Measurements from ENCODE around the gene TRPC4AP. TPM values are rescaled to one million over a fixed set of nuclear protein-coding genes. Genes with fewer than 3 reads are reported as not detected.

Gene TRPC4AP
- total RNA-seq, 1 experiment from 2014 or later = 48.6 TPM

- TF ChIP-seq CTCF (IDR thresholded peaks at IDR 0.05 in 2 of 3, conservative IDR thresholded peaks at IDR 0.05 in 1 of 3; ENCODE audit: borderline replicate concordance in 1 of 3, insufficient read depth in 1 of 3, low read depth in 2 of 3, low read length in 2 of 3) (no peak), POLR2A (IDR thresholded peaks at IDR 0.05; ENCODE audit: borderline replicate concordance, extremely low read depth, insufficient read depth, insufficient read length) (no peak), SIN3A (IDR thresholded peaks at IDR 0.05; ENCODE audit: low read depth) (no peak), SP1 (IDR thresholded peaks at IDR 0.05; ENCODE audit: low read depth) (no peak), CBX3 (IDR thresholded peaks at IDR 0.05; ENCODE audit: low read depth) (no peak), SRF (IDR thresholded peaks at IDR 0.05; ENCODE audit: low read depth) (no peak), TCF7L2 (IDR thresholded peaks at IDR 0.05; ENCODE audit: borderline replicate concordance, extremely low read depth, insufficient read depth, insufficient read length) (no peak), FOSL1 (IDR thresholded peaks at IDR 0.05; ENCODE audit: low read depth) (no peak)
- TF ChIP-seq, protein P1, sequence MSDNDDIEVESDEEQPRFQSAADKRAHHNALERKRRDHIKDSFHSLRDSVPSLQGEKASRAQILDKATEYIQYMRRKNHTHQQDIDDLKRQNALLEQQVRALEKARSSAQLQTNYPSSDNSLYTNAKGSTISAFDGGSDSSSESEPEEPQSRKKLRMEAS (IDR thresholded peaks at IDR 0.05) = no peak
These were observed 116.3 kb downstream of the TRPC4AP start (continued) for GRCh38 chr20:34976286-34976685.

DNA sequence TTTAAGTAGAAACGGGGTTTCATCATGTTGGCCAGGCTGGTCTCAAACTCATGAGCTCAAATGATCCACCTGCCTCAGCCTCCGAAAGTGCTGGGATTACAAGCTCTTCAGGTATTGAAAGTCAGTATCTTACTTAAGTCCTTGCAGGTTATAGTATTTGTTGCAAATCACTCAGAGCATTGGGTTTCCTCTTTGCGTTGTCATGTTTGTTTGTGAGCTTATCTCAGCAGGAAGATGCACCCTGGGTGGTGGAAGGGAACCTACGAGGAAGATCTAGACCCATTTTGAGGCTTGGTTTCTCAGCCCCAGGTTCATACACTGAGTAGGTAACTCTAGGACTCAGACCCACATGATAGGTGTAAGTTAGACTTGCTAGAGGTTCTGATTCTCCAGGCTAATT, 118.4 kb downstream of the TRPC4AP start:
- Histone ChIP-seq H3K79me2 (ENCODE audit: insufficient read depth, low read length) (no peaks in the 10 kb centered on the region), H3K36me3 (ENCODE audit: control insufficient read depth in 1 of 2, insufficient read depth in 2 of 2, low read length in 2 of 2) (no peaks in the 10 kb centered on the region), H4K20me1 (ENCODE audit: insufficient read depth) (no peaks in the 10 kb centered on the region), H2AFZ (ENCODE audit: low read depth, low read length, poor library complexity, severe bottlenecking) (no peak overlapping the region), H3K4me2 (ENCODE audit: low read length) (no peak overlapping the region), H3K9me3 (ENCODE audit: control insufficient read depth in 1 of 2, insufficient read depth in 1 of 2, low read depth in 1 of 2, low read length in 2 of 2) (no peaks in the 10 kb centered on the region), H3K4me3 (replicated peaks in 1 of 2; ENCODE audit: low read depth in 1 of 2, low read length in 2 of 2) (no peak overlapping the region), H3K27ac (ENCODE audit: low read depth, low read length) (no peak overlapping the region), H3K9ac (ENCODE audit: low read length) (no peak overlapping the region), H3K9me2 (ENCODE audit: insufficient read depth) (no peaks in the 10 kb centered on the region), H3K27me3 (ENCODE audit: insufficient read depth, low read length) (peaks cover 4% of the 10 kb centered on the region; the same call in 1 of the 2 replicates), H3K4me1 (ENCODE audit: control insufficient read depth in 1 of 2, insufficient read depth in 2 of 2, low read length in 2 of 2) (no peaks in the 10 kb centered on the region)
- DNase-seq (ENCODE audit: low read depth, low spot score) (no peak), ATAC-seq (no peak)
- RAD21 ChIA-PET (ENCODE audit: low non-redundant PET in 1 of 2, low total read pairs in 2 of 2, uncharacterized antibody in 2 of 2, unreplicated experiment in 2 of 2) = interaction anchor here in 1 of 2 experiments (0.7 kb wide), 1 partner anchor 323 kb away, joined by 3 read pairs; no protein-coding TSS in a partner anchor
- POLR2A ChIA-PET = no interaction called here
- no TSS peak for BruUV-seq (replicated peaks)
- CTCF ChIA-PET = interaction anchor here (1.4 kb wide), 1 partner anchor 100 kb away, joined by 3 read pairs; no protein-coding TSS in a partner anchor
- intact Hi-C loops (cut with micrococcal nuclease) = no loop called here
- TF ChIP-seq YY1 (IDR thresholded peaks at IDR 0.05; ENCODE audit: extremely low read depth, insufficient replicate concordance, low read depth, low read length) (no peak), SIN3A (IDR thresholded peaks at IDR 0.05; ENCODE audit: low read depth) (no peak), EZH2 (IDR thresholded peaks at IDR 0.05) (no peak), POLR2A (IDR thresholded peaks at IDR 0.05; ENCODE audit: borderline replicate concordance, extremely low read depth, insufficient read depth, insufficient read length) (no peak), TCF7L2 (IDR thresholded peaks at IDR 0.05; ENCODE audit: borderline replicate concordance, extremely low read depth, insufficient read depth, insufficient read length) (no peak), ELF1 (IDR thresholded peaks at IDR 0.05; ENCODE audit: borderline replicate concordance, low read depth) (no peak), EZH2phosphoT487 (IDR thresholded peaks at IDR 0.05; ENCODE audit: borderline replicate concordance) (no peak), SP1 (IDR thresholded peaks at IDR 0.05; ENCODE audit: low read depth) (no peak), SRF (IDR thresholded peaks at IDR 0.05; ENCODE audit: low read depth) (no peak), CTCF (IDR thresholded peaks at IDR 0.05 in 2 of 3, conservative IDR thresholded peaks at IDR 0.05 in 1 of 3; ENCODE audit: borderline replicate concordance in 1 of 3, insufficient read depth in 1 of 3, low read depth in 2 of 3, low read length in 2 of 3) (no peak)
- TF ChIP-seq, protein P2, sequence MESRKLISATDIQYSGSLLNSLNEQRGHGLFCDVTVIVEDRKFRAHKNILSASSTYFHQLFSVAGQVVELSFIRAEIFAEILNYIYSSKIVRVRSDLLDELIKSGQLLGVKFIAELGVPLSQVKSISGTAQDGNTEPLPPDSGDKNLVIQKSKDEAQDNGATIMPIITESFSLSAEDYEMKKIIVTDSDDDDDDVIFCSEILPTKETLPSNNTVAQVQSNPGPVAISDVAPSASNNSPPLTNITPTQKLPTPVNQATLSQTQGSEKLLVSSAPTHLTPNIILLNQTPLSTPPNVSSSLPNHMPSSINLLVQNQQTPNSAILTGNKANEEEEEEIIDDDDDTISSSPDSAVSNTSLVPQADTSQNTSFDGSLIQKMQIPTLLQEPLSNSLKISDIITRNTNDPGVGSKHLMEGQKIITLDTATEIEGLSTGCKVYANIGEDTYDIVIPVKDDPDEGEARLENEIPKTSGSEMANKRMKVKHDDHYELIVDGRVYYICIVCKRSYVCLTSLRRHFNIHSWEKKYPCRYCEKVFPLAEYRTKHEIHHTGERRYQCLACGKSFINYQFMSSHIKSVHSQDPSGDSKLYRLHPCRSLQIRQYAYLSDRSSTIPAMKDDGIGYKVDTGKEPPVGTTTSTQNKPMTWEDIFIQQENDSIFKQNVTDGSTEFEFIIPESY (IDR thresholded peaks at IDR 0.05; ENCODE audit: extremely low read depth, insufficient replicate concordance, low read length) = no peak
